GM12878 (cell line): ENCODE results near the gene PKD1L1. TPM values are rescaled to one million over a fixed set of nuclear protein-coding genes. Genes with fewer than 3 reads are reported as not detected.

ENCODE experiments used
- ATAC-seq: fragments of 200-7000 bp; cut with Tn5 transposase; 3 replicates; pipeline ENCODE4 v1.9.1; 2020; ENCODE audit warnings: mild to moderate bottlenecking, moderate library complexity
- BruUV-seq: library from RNA; stranded (reverse); fragments of 400-500 nt; replicated peaks from 2 replicates; lab custom pipeline; 2021; lab: Mats Ljungman, UMichigan
- CTCF ChIA-PET: fragments of 300-600 bp; sonication (Branson Sonifier 250); formaldehyde crosslinking; extraction: SDS; loops from one replicate; lab custom pipeline; 2021; ENCODE audit warnings: inconsistent platforms; lab: Yijun Ruan, JAX
- POLR2A ChIA-PET: fragments of 350-600 bp; formaldehyde crosslinking; extraction: SDS; loops from one replicate; lab custom pipeline; 2021; ENCODE audit warnings: inconsistent platforms; lab: Charles Lee
- RAD21 ChIA-PET: fragments of 300-600 bp; sonication (Branson Sonifier 250); formaldehyde crosslinking; loops from one replicate; lab custom pipeline; 2023; ENCODE audit warnings: antibody characterized with exemption; ENCODE audit not compliant: unreplicated experiment; lab: Charles Lee
- SMC1A ChIA-PET: fragments of 300-600 bp; sonication (Branson Sonifier 250); formaldehyde crosslinking; loops from one replicate; lab custom pipeline; 2023; ENCODE audit not compliant: unreplicated experiment, uncharacterized antibody; lab: Charles Lee
- DNase-seq: peaks from one replicate; pipeline ENCODE4 v3.0.0-alpha.2; 2011; ENCODE audit warnings: low read depth, low spot score
- FAIRE-seq: peaks from 3 replicates; lab custom pipeline; 2011; peaks lifted over from hg19 to GRCh38; lab: Jason Lieb, UNC
- H2AFZ ChIP-seq: 2 replicates; pipeline ENCODE4 v1.6.0; 2011; ENCODE audit warnings: low read depth, low read length, control low read depth; ENCODE audit not compliant: control insufficient read depth
- H3K27ac ChIP-seq: 2 replicates; pipeline ENCODE4 v1.5.1; 2011; ENCODE audit warnings: control low read depth; ENCODE audit not compliant: control insufficient read depth, insufficient read depth
- H3K27me3 ChIP-seq, 2 experiments: replicated peaks in 1 of 2; 2 replicates each; pipeline versions ENCODE4 v1.6.0 to v1.6.1; 2011; ENCODE audit warnings: low read length in 1 of 2; ENCODE audit not compliant: control insufficient read depth in 2 of 2, insufficient read depth in 2 of 2
- H3K36me3 ChIP-seq, 2 experiments: 2 replicates each; pipeline ENCODE4 v1.5.1; 2011; ENCODE audit warnings: low read length in 1 of 2; ENCODE audit not compliant: control insufficient read depth in 2 of 2, insufficient read depth in 2 of 2
- H3K4me1 ChIP-seq: 2 replicates; pipeline ENCODE4 v1.6.1; 2011; ENCODE audit warnings: mild to moderate bottlenecking, low read length, moderate library complexity, mixed read lengths; ENCODE audit not compliant: control insufficient read depth, insufficient read depth
- H3K4me2 ChIP-seq: 2 replicates; pipeline ENCODE4 v1.6.0; 2011; ENCODE audit warnings: control low read depth; ENCODE audit not compliant: control insufficient read depth, insufficient read depth
- H3K4me3 ChIP-seq: fragments of 200-600 bp; sonication (generic); 2 replicates; pipeline ENCODE4 v1.5.1; 2016
- H3K79me2 ChIP-seq: 2 replicates; pipeline ENCODE4 v1.6.0; 2011; ENCODE audit warnings: low read length; ENCODE audit not compliant: control insufficient read depth, insufficient read depth
- H3K9ac ChIP-seq: 2 replicates; pipeline ENCODE4 v1.8.0; 2011; ENCODE audit warnings: low read length, control low read depth, mixed read lengths; ENCODE audit not compliant: control insufficient read depth, insufficient read depth
- H3K9me3 ChIP-seq: replicated peaks from 3 replicates; pipeline ENCODE4 v1.5.1; 2011; ENCODE audit warnings: mild to moderate bottlenecking, low read length; ENCODE audit not compliant: control insufficient read depth, insufficient read depth
- H4K20me1 ChIP-seq: 2 replicates; pipeline ENCODE4 v1.6.0; 2011; ENCODE audit not compliant: control insufficient read depth, insufficient read depth
- CBX3 ChIP-seq: fragments of 200-600 bp; sonication (generic); IDR thresholded peaks from 2 replicates; pipeline ENCODE4 v1.6.1; 2016; ENCODE audit warnings: low read depth, borderline replicate concordance
- CUX1 ChIP-seq: IDR thresholded peaks from 2 replicates; pipeline ENCODE4 v1.6.1; 2012; ENCODE audit warnings: improper control_type of control experiment, low read depth, low read length; ENCODE audit not compliant: insufficient replicate concordance
- EED ChIP-seq: sonication (generic); IDR thresholded peaks from 2 replicates; pipeline ENCODE4 v1.6.1; 2016; ENCODE audit warnings: antibody characterized with exemption, low read depth
- EZH2 ChIP-seq: IDR thresholded peaks from 2 replicates; pipeline ENCODE4 v1.6.1; 2012; ENCODE audit warnings: low read depth, mild to moderate bottlenecking, control low read depth, inconsistent platforms, low read length, borderline replicate concordance; ENCODE audit not compliant: control insufficient read depth
- IRF5 ChIP-seq: fragments of 450-650 bp; IDR thresholded peaks from 2 replicates; pipeline ENCODE4 v1.6.1; 2017; ENCODE audit warnings: borderline replicate concordance
- SPI1 ChIP-seq: IDR thresholded peaks from 2 replicates; pipeline ENCODE4 v1.6.1; 2011; ENCODE audit warnings: low read depth, mild to moderate bottlenecking, low read length, moderate library complexity, borderline replicate concordance; ENCODE audit not compliant: insufficient read depth
- TCF3 ChIP-seq: IDR thresholded peaks from 2 replicates; pipeline ENCODE4 v1.6.1; 2012; ENCODE audit warnings: low read depth, mild to moderate bottlenecking, low read length, borderline replicate concordance; ENCODE audit not compliant: insufficient read depth
- ZNF274 ChIP-seq: IDR thresholded peaks from one replicate; pipeline ENCODE4 v1.8.0; 2011; ENCODE audit not compliant: insufficient read length, insufficient read depth
- ZZZ3 ChIP-seq: IDR thresholded peaks from 2 replicates; pipeline ENCODE4 v1.6.1; 2011; ENCODE audit warnings: low read depth; ENCODE audit not compliant: control insufficient read depth, insufficient read length
- WGBS: methylation state at CpG from one replicate; pipeline ENCODE4 v1.1.6; 2016; ENCODE audit warnings: low lambda C conversion rate; ENCODE audit not compliant: insufficient replicate concordance, insufficient coverage; ENCODE audit errors: missing lambda C conversion rate; 5-methylcytosine and 5-hydroxymethylcytosine counted together
- in situ Hi-C: fragments of 300-500 bp; cut with MboI; formaldehyde crosslinking; loops from 9 replicates; pipeline ENCODE4 v1.14.3; 2018; ENCODE audit warnings: mixed read lengths
- intact Hi-C: fragments of 100-400 bp; cut with micrococcal nuclease; formaldehyde crosslinking; loops from one replicate; pipeline ENCODE4 v1.14.2; 2022; ENCODE audit not compliant: unreplicated experiment
- polyA plus RNA-seq, 11 experiments: library from polyadenylated mRNA; depleted of rRNA in 4 of 11; unstranded in 6 of 11; stranded (reverse) in 5 of 11; fragments of >200 nt; fragmentation: Nextera tagmentation in 4 of 11; fragmentation: Illumina TruSeq in 1 of 11; extraction: Ambion mirVana in 4 of 11; extraction: Trizol in 1 of 11; gene quantifications; 1 replicate in 1 of 11; 2 replicates in 10 of 11; pipeline versions ENCODE4 v1.2.1 to v1.2.3, GENCODE V29; 2011 to 2016; ENCODE audit warnings: inconsistent platforms in 2 of 11, missing spikeins in 2 of 11, low read depth in 1 of 11
- total RNA-seq, 4 experiments: library from RNA; depleted of rRNA in 3 of 4; stranded (reverse); fragments of >200 nt in 3 of 4; fragmentation: Illumina TruSeq in 1 of 4; extraction: Trizol in 1 of 4; gene quantifications; 2 replicates each; pipeline versions ENCODE4 v1.2.1 to v1.2.3, GENCODE V29; 2013 to 2021
- TF ChIP-seq, protein P1 (sequence below): fragments of 450-650 bp; formaldehyde crosslinking; IDR thresholded peaks from 2 replicates; pipeline ENCODE4 v1.4.0; 2022; ENCODE audit warnings: mild to moderate bottlenecking, moderate library complexity
- TF ChIP-seq, protein P2 (sequence below): fragments of 450-650 bp; IDR thresholded peaks from 2 replicates; pipeline ENCODE4 v1.6.1; 2018; ENCODE audit warnings: borderline replicate concordance, mild to moderate bottlenecking; ENCODE audit not compliant: partially characterized antibody

Gene PKD1L1
- total and polyA plus RNA-seq, 10 of the 15 experiments (the other 5 are each of a cell fraction or from before 2014, with no cell fraction given) = under 0.01 to 0.05 (median 0.02) TPM; not detected in 3

- H3K36me3 ChIP-seq = no peaks in the 10 kb centered on the region
- RAD21 ChIA-PET = no interaction called here
- BruUV-seq = no TSS peak
- H3K4me3 ChIP-seq = no peak overlapping the region
- peaks cover 4 to 8% of the 10 kb centered on the region in 2 experiments for H3K27me3 ChIP-seq
- TF ChIP-seq IRF5 (no peak), CUX1 (no peak), ZZZ3 (no peak), ZNF274 (no peak), CBX3 (no peak), SPI1 (no peak), EED (no peak), TCF3 (no peak), EZH2 (no peak)
- TF ChIP-seq, protein P1, sequence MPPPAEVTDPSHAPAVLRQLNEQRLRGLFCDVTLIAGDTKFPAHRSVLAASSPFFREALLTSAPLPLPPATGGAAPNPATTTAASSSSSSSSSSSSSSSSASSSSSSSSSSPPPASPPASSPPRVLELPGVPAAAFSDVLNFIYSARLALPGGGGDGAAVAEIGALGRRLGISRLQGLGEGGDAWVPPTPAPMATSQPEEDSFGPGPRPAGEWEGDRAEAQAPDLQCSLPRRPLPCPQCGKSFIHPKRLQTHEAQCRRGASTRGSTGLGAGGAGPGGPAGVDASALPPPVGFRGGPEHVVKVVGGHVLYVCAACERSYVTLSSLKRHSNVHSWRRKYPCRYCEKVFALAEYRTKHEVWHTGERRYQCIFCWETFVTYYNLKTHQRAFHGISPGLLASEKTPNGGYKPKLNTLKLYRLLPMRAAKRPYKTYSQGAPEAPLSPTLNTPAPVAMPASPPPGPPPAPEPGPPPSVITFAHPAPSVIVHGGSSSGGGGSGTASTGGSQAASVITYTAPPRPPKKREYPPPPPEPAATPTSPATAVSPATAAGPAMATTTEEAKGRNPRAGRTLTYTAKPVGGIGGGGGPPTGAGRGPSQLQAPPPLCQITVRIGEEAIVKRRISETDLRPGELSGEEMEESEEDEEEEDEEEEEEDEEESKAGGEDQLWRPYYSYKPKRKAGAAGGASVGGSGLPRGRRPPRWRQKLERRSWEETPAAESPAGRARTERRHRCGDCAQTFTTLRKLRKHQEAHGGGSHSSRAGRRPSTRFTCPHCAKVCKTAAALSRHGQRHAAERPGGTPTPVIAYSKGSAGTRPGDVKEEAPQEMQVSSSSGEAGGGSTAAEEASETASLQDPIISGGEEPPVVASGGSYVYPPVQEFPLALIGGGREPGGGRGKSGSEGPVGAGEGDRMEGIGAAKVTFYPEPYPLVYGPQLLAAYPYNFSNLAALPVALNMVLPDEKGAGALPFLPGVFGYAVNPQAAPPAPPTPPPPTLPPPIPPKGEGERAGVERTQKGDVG (CRISPR knock-in tag) = no peak
- TF ChIP-seq, protein P2, sequence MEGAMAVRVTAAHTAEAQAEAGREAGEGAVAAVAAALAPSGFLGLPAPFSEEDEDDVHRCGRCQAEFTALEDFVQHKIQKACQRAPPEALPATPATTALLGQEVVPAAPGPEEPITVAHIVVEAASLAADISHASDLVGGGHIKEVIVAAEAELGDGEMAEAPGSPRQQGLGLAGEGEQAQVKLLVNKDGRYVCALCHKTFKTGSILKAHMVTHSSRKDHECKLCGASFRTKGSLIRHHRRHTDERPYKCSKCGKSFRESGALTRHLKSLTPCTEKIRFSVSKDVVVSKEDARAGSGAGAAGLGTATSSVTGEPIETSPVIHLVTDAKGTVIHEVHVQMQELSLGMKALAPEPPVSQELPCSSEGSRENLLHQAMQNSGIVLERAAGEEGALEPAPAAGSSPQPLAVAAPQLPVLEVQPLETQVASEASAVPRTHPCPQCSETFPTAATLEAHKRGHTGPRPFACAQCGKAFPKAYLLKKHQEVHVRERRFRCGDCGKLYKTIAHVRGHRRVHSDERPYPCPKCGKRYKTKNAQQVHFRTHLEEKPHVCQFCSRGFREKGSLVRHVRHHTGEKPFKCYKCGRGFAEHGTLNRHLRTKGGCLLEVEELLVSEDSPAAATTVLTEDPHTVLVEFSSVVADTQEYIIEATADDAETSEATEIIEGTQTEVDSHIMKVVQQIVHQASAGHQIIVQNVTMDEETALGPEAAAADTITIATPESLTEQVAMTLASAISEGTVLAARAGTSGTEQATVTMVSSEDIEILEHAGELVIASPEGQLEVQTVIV = no peak
- no peaks in the 10 kb centered on the region for H4K20me1 ChIP-seq
- POLR2A ChIA-PET = interaction anchor here (0.5 kb wide), 1 partner anchor 53 kb away, joined by 3 read pairs; no protein-coding TSS in a partner anchor
- CTCF ChIA-PET = no interaction called here
- no peaks in the 10 kb centered on the region for H3K4me1 ChIP-seq
- no peak overlapping the region for H3K27ac ChIP-seq
- H2AFZ ChIP-seq = no peak overlapping the region
- DNase-seq (no peak), FAIRE-seq (no peak), ATAC-seq (no peak)
- SMC1A ChIA-PET = no interaction called here
- in situ Hi-C loops = no loop called here
- intact Hi-C loops = no loop called here
- no peak overlapping the region for H3K9ac ChIP-seq
- H3K9me3 ChIP-seq = no peaks in the 10 kb centered on the region
- no peaks in the 10 kb centered on the region for H3K79me2 ChIP-seq
- WGBS = 25% methylated on average over 3 of the region's 3 CpGs
- H3K4me2 ChIP-seq = no peak overlapping the region
These were observed 141.1 kb downstream of the PKD1L1 start for GRCh38 chr7:47807126-47807525.
